GM21576 (cell line): ENCODE measurements around the gene METTL4.
"Not testable (repeated sequence)": the region's sequence is repeated elsewhere in the genome, so short reads cannot be mapped to it uniquely, and the experiment has no call there.

Experiments
- ATAC-seq: cut with Tn5 transposase; IDR thresholded peaks from one replicate; pipeline ENCODE4 v1.9.1; 2021; ENCODE audit warnings: mild to moderate bottlenecking, moderate library complexity; ENCODE audit not compliant: unreplicated experiment

METTL4 gene

DNA sequence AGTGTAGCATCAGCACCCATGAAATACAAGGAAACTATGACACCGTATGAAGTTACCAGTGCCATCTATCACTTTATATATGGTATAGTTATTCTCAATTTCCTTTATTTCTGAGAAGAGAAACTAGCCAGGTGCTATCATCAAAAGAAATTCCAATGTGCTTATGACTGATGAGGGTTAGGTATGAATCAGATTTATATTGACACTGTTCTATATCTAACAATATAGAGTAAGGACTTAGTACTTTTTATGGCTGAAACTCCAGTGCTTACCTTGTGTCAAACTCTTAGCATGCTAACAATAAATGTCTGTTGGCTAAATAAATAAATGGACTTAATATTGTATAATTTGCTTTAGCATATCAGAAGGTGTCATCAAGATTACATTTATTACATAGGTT lies 6.9 kb downstream of the METTL4 start:
- ATAC-seq, result no peak

DNA sequence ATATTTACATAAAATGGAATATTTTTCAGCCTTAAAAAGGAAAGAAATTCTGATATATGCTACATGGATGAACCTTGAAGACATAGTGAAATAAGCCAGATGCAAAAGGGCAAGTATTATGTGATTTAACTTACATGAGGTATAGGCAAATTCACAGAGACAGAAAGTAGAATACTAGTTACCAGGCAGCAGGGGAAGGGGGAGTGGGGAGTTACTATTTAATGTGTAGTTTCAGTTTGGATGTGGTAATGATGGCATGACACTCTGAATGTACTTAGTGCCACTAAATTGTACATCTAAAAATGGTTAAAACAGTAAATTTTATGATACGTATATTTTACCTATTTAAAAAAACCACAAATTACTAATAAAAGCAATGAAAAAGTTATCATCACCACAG lies 12.1 kb downstream of the METTL4 start:
- ATAC-seq, result no peak

DNA sequence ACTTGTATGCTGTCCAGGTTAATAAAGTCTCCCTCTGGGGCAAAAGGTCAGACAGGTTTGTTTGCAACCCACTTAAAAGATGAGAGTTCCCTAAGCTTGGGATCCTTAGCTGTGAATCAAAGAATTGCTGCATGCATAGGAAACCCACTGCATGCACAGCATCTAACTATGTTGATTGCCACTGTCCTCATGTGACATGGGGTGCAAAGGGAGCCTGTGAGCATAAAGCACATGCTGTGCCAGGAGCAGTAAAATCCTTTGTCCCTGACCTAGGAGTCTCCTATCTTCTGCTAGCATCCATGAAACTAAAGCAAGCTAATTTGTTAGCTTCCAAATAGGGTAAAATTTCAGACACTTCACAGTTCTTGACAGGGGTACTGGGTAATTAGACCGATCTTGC lies 13.8 kb downstream of the METTL4 start:
- ATAC-seq, result no peak

DNA sequence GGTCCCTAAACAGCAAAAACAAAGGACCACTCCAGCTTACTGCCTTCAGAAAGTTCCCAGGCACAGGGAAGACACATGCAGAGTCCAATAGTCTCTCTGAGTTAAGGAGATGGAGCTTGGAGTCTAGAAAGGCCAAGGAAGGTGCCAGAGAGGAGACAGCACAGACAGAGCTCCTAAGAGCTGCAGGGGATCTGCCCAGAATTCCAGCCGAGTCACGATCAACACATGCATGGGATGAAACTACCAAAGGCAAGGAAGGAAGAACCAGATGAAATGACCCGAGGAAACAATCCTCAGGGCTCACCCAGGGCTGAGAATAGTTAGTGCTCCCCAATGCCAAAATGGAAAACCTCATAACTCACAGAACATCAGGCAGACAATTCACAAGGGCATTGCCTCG lies 15.4 kb downstream of the METTL4 start:
- ATAC-seq, result no peak

DNA sequence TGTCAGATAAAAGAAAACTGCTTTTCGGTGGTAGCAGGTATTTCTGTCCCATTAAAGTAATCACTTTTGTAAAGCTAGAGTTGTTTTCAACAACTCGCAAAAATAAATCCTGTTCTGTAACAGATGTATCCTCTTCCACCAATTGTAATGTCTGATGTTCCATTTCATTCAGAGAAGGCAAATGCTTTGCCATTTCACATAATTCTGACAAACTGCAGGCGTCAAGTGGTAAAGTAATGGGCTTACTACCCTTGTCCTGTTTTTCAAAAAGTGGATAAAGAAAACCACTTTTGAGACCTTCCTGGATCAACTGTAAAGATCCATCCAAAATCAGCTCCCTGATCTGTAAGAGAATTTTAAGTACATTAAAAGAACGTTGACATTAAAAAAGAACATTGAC lies 16.6 kb downstream of the METTL4 start:
- no peak for ATAC-seq

DNA sequence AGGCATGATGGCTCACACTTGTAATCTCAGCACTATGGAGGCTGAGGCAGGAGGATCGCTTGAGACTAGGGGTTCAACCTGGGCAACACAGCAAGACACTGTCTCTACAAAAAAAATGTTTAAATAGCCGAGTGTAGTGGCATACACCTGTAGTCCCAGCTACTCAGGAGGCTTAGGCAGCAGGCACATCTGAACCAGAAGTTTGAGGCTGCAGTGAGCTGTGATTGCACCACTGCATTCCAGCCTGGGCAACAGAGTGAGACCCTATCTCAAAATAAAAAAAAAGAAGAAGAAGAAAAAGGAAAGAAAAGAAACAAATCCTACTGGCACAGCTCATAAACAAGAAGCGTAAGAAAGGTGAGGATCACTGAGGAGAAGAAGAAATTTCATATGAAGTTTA lies 19.9 kb downstream of the METTL4 start:
- ATAC-seq, result no peak

DNA sequence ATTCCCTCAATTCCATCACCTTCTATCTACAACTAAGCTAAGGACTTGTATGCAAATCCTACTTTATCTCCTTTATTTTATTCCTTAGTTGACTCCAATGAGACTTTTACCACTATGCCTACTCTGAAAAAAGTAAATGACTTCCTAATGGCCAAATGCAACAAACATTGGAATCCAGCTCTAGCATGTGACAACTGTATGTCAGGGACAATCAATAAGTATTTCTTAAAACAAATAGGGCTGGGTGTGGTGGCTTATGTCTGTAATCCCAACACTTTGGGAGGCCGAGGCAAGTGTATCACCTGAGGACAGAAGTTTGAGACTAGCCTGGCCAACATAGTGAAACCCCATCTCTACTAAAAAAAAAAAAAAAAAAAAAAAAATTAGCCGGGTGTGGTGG lies 21.8 kb downstream of the METTL4 start:
- no peak for ATAC-seq

DNA sequence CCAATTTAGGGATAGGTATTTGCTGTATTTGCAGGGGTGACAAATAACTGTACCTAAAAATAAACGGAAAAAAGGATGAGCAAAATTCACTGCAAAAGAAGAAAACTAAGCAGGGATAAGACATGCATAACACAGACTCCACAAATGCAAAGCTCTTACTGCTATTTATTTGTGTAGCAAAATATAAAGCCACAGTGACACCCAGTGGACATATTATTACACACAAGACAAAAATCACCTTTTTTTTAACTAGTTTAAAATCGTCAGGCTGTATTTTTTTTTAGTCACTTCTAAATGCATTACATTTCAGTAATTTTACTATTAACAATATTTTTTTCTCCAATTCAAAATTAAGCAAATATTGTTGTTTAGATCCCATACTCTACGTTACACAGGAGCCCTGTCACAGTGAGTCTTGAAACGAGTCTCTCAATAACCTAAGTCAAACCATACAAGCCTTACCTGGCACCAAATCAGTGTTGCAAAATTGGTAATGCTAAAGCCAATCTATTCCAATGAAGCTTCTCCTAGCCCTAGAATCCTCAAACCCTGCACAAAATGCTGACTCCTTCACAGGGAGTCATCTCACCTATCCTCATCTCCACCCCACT lies 23.7 kb downstream of the METTL4 start:
- ATAC-seq, result peak; percentile 80

DNA sequence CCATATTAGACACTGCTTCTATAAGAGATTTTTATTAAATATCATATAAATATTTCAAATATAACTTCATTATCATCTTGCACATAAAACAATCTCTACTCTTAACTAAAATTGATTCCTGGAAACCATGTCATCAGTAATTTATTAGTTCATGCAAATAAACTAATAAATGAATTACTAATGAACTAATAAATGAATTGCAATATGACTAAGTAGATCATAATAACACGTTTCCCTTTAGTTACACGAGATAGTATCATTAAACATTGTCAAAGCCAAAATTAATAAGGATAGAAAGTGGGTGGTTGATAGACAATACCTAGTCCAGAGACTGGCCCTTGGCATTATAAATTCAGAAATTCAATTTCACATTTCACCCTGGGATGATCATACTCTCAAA lies 26.1 kb downstream of the METTL4 start:
- no peak for ATAC-seq

DNA sequence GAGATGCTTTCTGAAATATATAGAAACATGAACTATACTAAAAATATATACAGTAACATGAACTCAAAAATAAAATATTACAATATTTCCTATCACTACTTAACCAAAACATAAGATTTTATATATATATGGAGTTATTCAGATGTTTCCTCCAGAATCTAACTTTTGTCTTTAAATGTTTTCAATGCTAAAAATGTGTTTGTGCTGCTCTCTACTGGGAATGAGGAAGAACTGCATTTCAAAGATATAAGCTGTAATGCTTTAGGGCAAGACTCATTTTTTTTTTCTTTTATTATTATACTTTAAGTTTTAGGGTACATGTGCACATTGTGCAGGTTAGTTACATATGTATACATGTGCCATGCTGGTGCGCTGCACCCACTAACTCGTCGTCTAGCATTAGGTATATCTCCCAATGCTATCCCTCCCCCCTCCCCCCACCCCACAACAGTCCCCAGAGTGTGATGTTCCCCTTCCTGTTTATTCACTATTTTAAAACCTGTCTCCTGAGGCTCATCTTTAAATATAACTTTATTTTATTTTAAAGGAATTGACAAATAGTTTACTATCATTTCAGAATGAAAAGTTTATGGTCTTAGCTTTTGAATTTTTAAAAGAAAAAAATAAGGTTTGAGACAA lies 29.3 kb downstream of the METTL4 start:
- peak; percentile 63 for ATAC-seq

DNA sequence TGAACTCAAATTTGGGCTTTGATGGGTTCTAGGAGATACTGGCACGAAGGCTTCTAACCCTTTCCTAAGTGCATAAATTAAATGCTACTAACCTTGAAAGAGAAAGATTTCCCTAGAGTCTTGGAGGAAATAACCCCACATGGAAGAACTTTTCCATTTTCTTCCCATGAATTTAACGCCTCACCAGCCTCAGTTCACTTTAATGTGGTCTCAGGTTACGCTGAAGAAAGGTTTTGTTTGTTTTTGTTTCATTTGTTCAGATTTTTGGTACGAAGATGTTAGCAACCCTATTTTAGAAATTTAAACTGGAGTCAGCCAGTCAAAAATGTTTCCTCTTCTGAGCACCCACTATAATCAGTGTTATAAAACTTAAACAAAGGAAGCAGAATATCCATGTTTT lies 30.7 kb downstream of the METTL4 start:
- ATAC-seq, result no peak

DNA sequence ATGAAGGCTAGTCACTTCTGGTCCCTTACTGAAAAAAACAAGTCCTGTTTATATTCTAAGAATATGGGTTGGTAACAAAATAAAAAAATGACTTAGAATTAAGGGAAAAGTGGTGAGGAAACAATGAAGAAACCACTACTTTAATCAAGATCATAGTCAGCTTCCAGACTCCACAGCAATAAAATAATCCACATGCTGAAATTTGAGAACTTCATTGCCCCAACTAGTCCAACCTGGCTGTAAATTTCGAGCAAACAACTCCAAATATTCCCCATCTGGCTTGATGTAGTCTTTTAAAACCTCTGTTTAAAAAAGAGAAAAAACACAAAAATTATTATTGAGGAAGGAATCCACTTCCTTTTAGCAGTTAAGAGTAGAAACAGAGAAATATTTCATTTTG lies 32.5 kb downstream of the METTL4 start:
- no peak for ATAC-seq

DNA sequence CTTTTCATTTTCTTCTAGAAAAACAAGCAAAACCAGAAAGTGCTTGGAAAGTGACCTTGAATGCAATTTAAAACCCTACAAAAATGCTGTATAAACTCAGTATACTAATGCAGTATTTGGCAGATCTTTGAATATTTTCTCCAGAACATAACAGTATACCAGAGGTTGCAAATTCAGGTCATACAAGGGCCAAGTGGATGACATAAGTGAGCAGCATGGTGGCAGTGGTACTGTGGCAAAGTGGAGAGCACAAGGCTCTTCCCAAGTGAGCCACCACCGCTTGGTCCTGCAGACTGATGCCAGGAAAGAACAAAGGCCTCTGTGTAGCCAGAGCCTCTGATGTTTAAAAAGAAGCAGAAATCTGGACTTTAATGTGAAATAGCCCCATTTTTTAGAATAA lies 33.1 kb downstream of the METTL4 start:
- no peak for ATAC-seq

DNA sequence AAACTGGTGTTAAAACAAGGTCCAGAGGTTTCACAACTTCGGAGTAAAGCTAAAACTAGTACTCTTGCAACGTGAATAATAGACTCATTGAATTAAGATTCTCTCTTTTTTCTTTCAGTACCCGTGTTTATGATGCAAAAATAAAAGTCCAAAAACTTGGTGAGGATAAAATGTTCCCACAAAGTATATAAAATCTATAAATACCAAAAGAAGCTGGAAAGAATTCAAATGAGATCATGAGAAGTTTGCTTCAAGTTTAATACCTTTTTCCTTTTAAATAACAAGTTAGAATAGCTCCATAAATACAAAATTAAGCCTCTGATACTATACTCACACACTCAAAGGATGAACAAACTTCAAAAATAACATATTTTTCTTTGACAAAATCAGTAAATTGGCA lies 34.0 kb downstream of the METTL4 start:
- ATAC-seq, result no peak

DNA sequence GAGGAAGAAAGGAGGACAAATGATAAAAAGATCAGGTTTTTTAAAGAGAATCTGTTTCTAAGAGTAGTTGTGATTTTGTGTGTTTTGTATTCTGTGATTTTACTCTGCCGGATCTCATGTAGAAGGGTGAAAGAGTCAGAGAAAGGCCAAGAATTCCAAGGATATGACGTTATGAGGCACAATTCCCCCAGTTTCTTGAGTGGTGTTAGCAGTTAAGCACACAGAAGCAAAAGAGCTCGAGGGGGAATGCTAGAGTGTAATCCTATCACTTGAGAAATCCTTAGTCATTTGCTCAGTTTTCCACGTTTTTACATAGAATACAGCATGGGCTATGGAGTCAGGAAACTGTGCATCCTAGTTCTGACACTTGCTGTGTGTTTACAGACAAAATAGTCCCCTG lies 34.8 kb downstream of the METTL4 start:
- ATAC-seq, result no peak

DNA sequence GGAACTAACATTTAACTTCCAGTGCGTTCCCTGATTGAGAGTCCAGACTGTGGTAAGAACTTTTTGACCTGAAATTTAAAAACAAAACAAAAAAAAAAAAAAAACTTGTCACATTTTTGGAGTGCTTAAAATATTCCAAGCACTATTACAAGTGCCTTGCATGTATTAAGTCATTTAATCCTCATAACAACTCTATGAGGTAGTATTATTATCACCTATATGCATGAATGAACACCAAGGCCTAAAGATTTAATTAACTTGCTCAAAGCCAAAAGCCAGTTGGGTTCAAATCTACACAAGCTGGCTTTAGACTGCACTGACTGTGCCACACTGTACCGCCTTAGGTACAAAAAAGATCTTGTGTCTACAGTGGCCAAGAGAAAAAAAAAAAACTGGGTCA lies 35.2 kb downstream of the METTL4 start:
- ATAC-seq, result no peak

DNA sequence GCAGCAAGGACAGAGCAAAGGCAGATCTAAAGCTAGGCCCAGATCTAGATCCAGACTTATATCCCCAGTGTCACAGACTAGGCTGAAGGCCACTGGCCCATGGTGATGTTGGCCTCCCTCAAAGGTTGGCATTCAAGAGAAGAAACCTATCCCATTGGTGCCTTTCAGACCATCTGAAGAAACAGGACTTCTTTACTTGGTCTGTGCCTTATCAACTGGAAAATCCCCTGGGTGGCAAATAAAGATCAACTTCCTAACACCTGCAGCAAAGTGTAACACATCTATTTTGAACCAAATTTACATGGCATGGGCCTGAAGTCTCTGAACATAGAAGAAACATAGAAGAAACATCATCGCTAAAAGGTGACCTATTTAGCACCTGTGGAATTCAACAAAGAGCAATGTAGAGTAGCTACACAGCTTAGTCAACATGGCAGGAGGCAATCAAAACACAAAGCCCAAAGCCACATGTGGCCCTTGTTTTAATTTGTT lies 35.8 kb downstream of the METTL4 start:
- no peak for ATAC-seq

DNA sequence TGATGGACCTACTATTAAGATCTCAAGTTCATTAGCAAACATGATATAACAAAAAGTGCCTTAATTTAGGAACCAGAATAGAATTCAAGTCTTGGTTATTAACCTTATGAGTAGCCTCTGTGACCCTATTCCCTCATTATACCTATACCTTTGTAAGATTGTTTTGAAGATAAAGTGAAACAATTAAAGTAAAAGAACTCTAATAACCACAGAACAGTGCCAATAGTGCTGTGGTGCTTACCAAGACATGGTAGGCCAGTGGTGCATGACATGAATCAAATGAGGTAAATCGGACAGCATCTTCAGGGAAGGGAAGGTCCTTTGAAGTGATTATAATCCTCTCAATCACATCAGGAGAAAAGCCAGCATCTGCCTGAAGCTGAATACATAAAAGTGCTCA lies 36.4 kb downstream of the METTL4 start:
- ATAC-seq, result no peak

DNA sequence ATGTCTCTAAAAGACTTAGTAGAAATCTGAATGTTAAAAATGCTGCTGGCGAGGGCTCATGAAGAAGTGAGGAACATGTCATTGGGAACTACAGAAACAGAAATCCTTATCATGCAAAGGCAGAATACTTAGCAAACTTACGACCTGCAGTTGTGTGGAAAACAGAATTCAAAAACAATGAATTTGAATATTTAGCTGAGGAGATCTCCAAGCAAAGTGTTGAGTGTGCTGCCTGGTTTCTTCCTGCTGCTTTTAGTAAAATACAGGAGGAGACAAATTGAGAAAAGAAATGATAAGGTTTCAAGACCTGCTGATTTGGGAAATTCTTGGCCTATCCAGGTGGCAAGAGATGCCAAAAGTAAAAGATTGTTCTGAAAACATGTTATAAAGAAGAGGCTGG lies 38.5 kb downstream of the METTL4 start:
- no peak for ATAC-seq

DNA sequence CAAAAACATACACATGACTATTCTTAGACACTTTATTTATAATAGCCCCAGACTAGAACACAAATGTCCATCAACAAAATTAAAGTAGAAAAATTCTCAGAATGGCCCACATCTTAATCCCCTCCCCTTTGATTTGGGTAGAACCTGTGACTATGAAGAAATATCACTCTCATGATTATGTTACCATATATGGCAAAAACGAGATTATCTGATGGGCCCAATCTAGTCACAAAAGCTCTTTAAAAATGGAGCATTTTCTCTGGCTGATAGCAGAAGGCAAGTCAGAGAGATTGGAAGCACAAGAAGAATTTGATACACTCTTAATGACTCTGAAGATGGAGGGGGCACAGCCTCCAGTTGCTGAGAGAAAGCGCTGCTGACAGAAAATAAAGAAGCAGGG lies 39.6 kb downstream of the METTL4 start:
- no peak for ATAC-seq

DNA sequence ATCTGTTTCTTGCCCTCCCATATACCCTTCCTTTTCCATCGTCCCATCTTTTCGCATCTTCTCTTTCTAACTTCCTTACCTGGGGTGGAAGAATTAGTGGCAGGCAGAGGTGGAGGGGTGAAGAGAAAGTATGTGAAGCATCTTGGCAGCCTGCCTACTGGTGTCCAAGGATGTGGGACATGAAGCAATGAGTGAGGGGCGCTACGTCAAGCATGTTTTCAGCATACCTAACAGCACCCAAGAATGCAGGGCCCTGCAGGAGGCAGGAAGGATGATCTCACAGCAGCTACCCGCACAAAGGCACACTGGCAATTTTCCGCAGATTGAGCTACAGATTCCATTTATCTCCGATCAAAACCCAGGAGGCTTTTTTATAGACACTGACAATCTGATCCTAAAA lies 42.2 kb downstream of the METTL4 start:
- no peak for ATAC-seq

DNA sequence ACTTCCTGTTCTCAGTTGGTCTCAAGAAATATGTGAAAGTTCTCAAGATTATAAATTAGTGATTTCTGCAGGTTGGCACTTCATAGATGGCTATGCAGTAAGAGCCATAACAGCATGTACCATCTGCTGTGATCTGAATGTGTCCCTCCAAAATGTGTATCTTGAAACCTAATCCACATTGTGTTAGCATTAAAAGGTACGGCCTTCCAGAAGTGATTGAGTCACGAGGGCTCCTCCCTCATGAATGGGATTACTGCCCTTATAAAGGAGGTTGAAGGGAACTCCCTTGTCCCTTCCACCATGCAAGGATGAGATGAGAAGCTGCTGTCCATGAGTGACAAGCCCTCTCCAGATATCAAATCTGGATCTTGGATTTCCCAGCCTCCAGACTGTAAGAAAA lies 45.0 kb downstream of the METTL4 start:
- ATAC-seq, result no peak

DNA sequence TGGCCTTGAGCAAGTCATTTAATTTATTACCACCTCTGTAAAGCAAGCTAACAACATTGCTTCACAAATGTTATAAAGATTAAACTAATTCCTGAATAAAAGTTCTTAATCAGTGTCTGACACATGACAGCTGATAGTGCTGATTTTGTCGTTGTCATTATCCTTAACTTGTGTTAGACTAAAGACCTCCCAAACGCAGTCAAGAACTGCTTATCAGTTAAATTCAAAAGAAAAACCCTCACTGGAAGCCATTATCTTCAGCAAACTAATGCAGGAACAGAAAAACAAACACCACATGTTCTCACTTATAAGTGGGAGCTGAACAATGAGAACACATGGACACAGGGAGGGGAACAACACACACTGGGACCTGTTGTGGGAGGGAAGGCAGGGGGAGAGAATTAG lies 46.5 kb downstream of the METTL4 start:
- not testable (repeated sequence) for ATAC-seq
